ENCODE measurements around the gene RAD51B.

Gene RAD51B

GRCh38 chr14:68127166-68127565, 307.6 kb downstream of the RAD51B start:
- DNase-seq (ENCODE audit: low read depth in 1 of 2, low spot score in 1 of 2): no peak
- TF ChIP-seq POLR2AphosphoS5 (IDR thresholded peaks at IDR 0.05; ENCODE audit: low read depth) (no peak), CTCF (IDR thresholded peaks at IDR 0.05; ENCODE audit: insufficient read depth, low read length) (no peak), REST (IDR thresholded peaks at IDR 0.05; ENCODE audit: insufficient replicate concordance, low read depth) (no peak), GABPA (IDR thresholded peaks at IDR 0.05; ENCODE audit: low read depth) (no peak), SPI1 (IDR thresholded peaks at IDR 0.05; ENCODE audit: borderline replicate concordance, low read depth) (no peak)
- Histone ChIP-seq H3K4me3 (replicated peaks; ENCODE audit: insufficient read depth, low read length) (no peak overlapping the region), H3K27ac (replicated peaks) (no peak overlapping the region), H3K27me3 (ENCODE audit: insufficient read depth, poor library complexity, severe bottlenecking) (no peaks in the 10 kb centered on the region)

- Histone ChIP-seq H3K27me3 (ENCODE audit: insufficient read depth, poor library complexity, severe bottlenecking) (no peaks in the 10 kb centered on the region), H3K27ac (replicated peaks) (no peak overlapping the region), H3K4me3 (replicated peaks; ENCODE audit: insufficient read depth, low read length) (no peak overlapping the region)
- DNase-seq (ENCODE audit: low read depth in 1 of 2, low spot score in 1 of 2): no peak
- TF ChIP-seq CTCF (IDR thresholded peaks at IDR 0.05; ENCODE audit: insufficient read depth, low read length): no peak
- no peak for TF ChIP-seq GABPA (IDR thresholded peaks at IDR 0.05; ENCODE audit: low read depth)
- no peak for TF ChIP-seq REST (IDR thresholded peaks at IDR 0.05; ENCODE audit: insufficient replicate concordance, low read depth)
- TF ChIP-seq SPI1 (IDR thresholded peaks at IDR 0.05; ENCODE audit: borderline replicate concordance, low read depth): no peak
- no peak for TF ChIP-seq POLR2AphosphoS5 (IDR thresholded peaks at IDR 0.05; ENCODE audit: low read depth)
These were observed 312.3 kb downstream of the RAD51B start for GRCh38 chr14:68131907-68132306.

GRCh38 chr14:68132563-68133121, 313.1 kb downstream of the RAD51B start:
- TF ChIP-seq POLR2AphosphoS5 (IDR thresholded peaks at IDR 0.05; ENCODE audit: low read depth): no peak
- DNase-seq (ENCODE audit: low read depth in 1 of 2, low spot score in 1 of 2): no peak
- Histone ChIP-seq H3K27ac (replicated peaks) (no peak overlapping the region), H3K27me3 (ENCODE audit: insufficient read depth, poor library complexity, severe bottlenecking) (no peaks in the 10 kb centered on the region), H3K4me3 (replicated peaks; ENCODE audit: insufficient read depth, low read length) (no peak overlapping the region)

GRCh38 chr14:68133856-68134255, 314.3 kb downstream of the RAD51B start:
- DNase-seq (ENCODE audit: low read depth in 1 of 2, low spot score in 1 of 2): no peak
- TF ChIP-seq GABPA (IDR thresholded peaks at IDR 0.05; ENCODE audit: low read depth) (no peak), CTCF (IDR thresholded peaks at IDR 0.05; ENCODE audit: insufficient read depth, low read length) (no peak), POLR2AphosphoS5 (IDR thresholded peaks at IDR 0.05; ENCODE audit: low read depth) (no peak), REST (IDR thresholded peaks at IDR 0.05; ENCODE audit: insufficient replicate concordance, low read depth) (no peak), SPI1 (IDR thresholded peaks at IDR 0.05; ENCODE audit: borderline replicate concordance, low read depth) (no peak)
- no peak overlapping the region for H3K4me3 ChIP-seq (replicated peaks; ENCODE audit: insufficient read depth, low read length)
- H3K27ac ChIP-seq (replicated peaks): no peak overlapping the region
- H3K27me3 ChIP-seq (ENCODE audit: insufficient read depth, poor library complexity, severe bottlenecking): no peaks in the 10 kb centered on the region

Measured in HL-60 (cell line).